ENCODE results near the gene OR52E1.
"Not testable (repeated sequence)": the region's sequence is repeated elsewhere in the genome, so short reads cannot be mapped to it uniquely, and the experiment has no call there.

Gene OR52E1

GRCh38 chr11:5046226-5046625 is 23.1 kb upstream of the OR52E1 start, which contains the start of gene OR52J3:
OR52J3 (plus strand) TSS chr11:5046526; CDS start chr11:5046526, 0 bp downstream.
- 92% methylated on average over 1 of the region's 1 CpG for WGBS (ENCODE audit: insufficient coverage)

GRCh38 chr11:5046754-5047330 is 22.5 kb upstream of the OR52E1 start:
- Histone ChIP-seq H3K4me3 (ENCODE audit: control insufficient read depth in 1 of 7, extremely low read depth in 1 of 7, insufficient read depth in 4 of 7, low read depth in 2 of 7, low read length in 6 of 7) (no peak overlapping the region), H3K9me3 (ENCODE audit: control extremely low read depth in 1 of 5, control insufficient read depth in 4 of 5, insufficient read depth in 2 of 5, low read depth in 1 of 5, low read length in 4 of 5) (no peaks in the 10 kb centered on the region), H3K27ac (ENCODE audit: insufficient read depth in 1 of 2, low read depth in 1 of 2, low read length in 2 of 2, poor library complexity in 1 of 2, severe bottlenecking in 2 of 2) (no peak overlapping the region), H3K27me3 (replicated peaks in 2 of 5; ENCODE audit: control insufficient read depth in 4 of 5, insufficient read depth in 5 of 5, low read length in 4 of 5) (no peaks in the 10 kb centered on the region), H3K36me3 (ENCODE audit: control insufficient read depth in 4 of 4, insufficient read depth in 4 of 4, low read length in 3 of 4) (no peaks in the 10 kb centered on the region), H3K4me1 (ENCODE audit: control extremely low read depth in 1 of 4, control insufficient read depth in 4 of 4, insufficient read depth in 4 of 4, low read length in 3 of 4) (no peaks in the 10 kb centered on the region)
- DNase-seq, result no peak
- 90% methylated on average over 9 of the region's 15 CpGs for WGBS (ENCODE audit: insufficient coverage)
- ChIA-PET CTCF (no interaction called here), POLR2A (no interaction called here)

More at GRCh38 chr11:5046226-5046625, 23.1 kb upstream of the OR52E1 start, which contains the start of gene OR52J3:
- CTCF ChIA-PET, result interaction anchor here (1.0 kb wide), 1 partner anchor 20 kb away, joined by 3 read pairs; no protein-coding TSS in a partner anchor
- Histone ChIP-seq H3K36me3 (ENCODE audit: control insufficient read depth in 4 of 4, insufficient read depth in 4 of 4, low read length in 3 of 4) (no peaks in the 10 kb centered on the region), H3K9me3 (ENCODE audit: control extremely low read depth in 1 of 5, control insufficient read depth in 4 of 5, insufficient read depth in 2 of 5, low read depth in 1 of 5, low read length in 4 of 5) (no peaks in the 10 kb centered on the region), H3K4me1 (ENCODE audit: control extremely low read depth in 1 of 4, control insufficient read depth in 4 of 4, insufficient read depth in 4 of 4, low read length in 3 of 4) (no peaks in the 10 kb centered on the region), H3K27ac (ENCODE audit: insufficient read depth in 1 of 2, low read depth in 1 of 2, low read length in 2 of 2, poor library complexity in 1 of 2, severe bottlenecking in 2 of 2) (no peak within 1 kb of the TSS), H3K4me3 (ENCODE audit: control insufficient read depth in 1 of 7, extremely low read depth in 1 of 7, insufficient read depth in 4 of 7, low read depth in 2 of 7, low read length in 6 of 7) (no peak within 1 kb of the TSS), H3K27me3 (replicated peaks in 2 of 5; ENCODE audit: control insufficient read depth in 4 of 5, insufficient read depth in 5 of 5, low read length in 4 of 5) (no peaks in the 10 kb centered on the region)
- POLR2A ChIA-PET, result no interaction called here
- no peak for DNase-seq

GRCh38 chr11:5058679-5059078 is 10.7 kb upstream of the OR52E1 start:
- H3K27me3 ChIP-seq (replicated peaks in 2 of 5; ENCODE audit: control insufficient read depth in 4 of 5, insufficient read depth in 5 of 5, low read length in 4 of 5); H3K27ac ChIP-seq (ENCODE audit: insufficient read depth in 1 of 2, low read depth in 1 of 2, low read length in 2 of 2, poor library complexity in 1 of 2, severe bottlenecking in 2 of 2); CTCF ChIA-PET; H3K4me3 ChIP-seq (ENCODE audit: control insufficient read depth in 1 of 7, extremely low read depth in 1 of 7, insufficient read depth in 4 of 7, low read depth in 2 of 7, low read length in 6 of 7); H3K36me3 ChIP-seq (ENCODE audit: control insufficient read depth in 4 of 4, insufficient read depth in 4 of 4, low read length in 3 of 4); DNase-seq; H3K4me1 ChIP-seq (ENCODE audit: control extremely low read depth in 1 of 4, control insufficient read depth in 4 of 4, insufficient read depth in 4 of 4, low read length in 3 of 4); H3K9me3 ChIP-seq (ENCODE audit: control extremely low read depth in 1 of 5, control insufficient read depth in 4 of 5, insufficient read depth in 2 of 5, low read depth in 1 of 5, low read length in 4 of 5); POLR2A ChIA-PET: not testable (repeated sequence)
- 80% methylated on average over 2 of the region's 5 CpGs for whole genome bisulfite sequencing (ENCODE audit: insufficient coverage)

GRCh38 chr11:5059391-5059790 is 10.0 kb upstream of the OR52E1 start, which contains the start of gene OR52E2:
OR52E2 (minus strand) TSS chr11:5059627; CDS start chr11:5059627, 0 bp downstream.
- H3K4me3 ChIP-seq (ENCODE audit: control insufficient read depth in 1 of 7, extremely low read depth in 1 of 7, insufficient read depth in 4 of 7, low read depth in 2 of 7, low read length in 6 of 7), result no peak within 1 kb of the TSS
- ChIA-PET POLR2A (no interaction called here), CTCF (no interaction called here)
- H3K4me1 ChIP-seq (ENCODE audit: control extremely low read depth in 1 of 4, control insufficient read depth in 4 of 4, insufficient read depth in 4 of 4, low read length in 3 of 4), result no peaks in the 10 kb centered on the region
- H3K9me3 ChIP-seq (ENCODE audit: control extremely low read depth in 1 of 5, control insufficient read depth in 4 of 5, insufficient read depth in 2 of 5, low read depth in 1 of 5, low read length in 4 of 5), result no peaks in the 10 kb centered on the region
- H3K27ac ChIP-seq (ENCODE audit: insufficient read depth in 1 of 2, low read depth in 1 of 2, low read length in 2 of 2, poor library complexity in 1 of 2, severe bottlenecking in 2 of 2), result no peak within 1 kb of the TSS
- WGBS (ENCODE audit: insufficient coverage), result 90% methylated on average over 2 of the region's 3 CpGs
- H3K36me3 ChIP-seq (ENCODE audit: control insufficient read depth in 4 of 4, insufficient read depth in 4 of 4, low read length in 3 of 4), result no peaks in the 10 kb centered on the region
- no peak for DNase-seq
- H3K27me3 ChIP-seq (replicated peaks in 2 of 5; ENCODE audit: control insufficient read depth in 4 of 5, insufficient read depth in 5 of 5, low read length in 4 of 5), result no peaks in the 10 kb centered on the region

- no peaks in the 10 kb centered on the region for H3K36me3 ChIP-seq (ENCODE audit: control insufficient read depth in 4 of 4, insufficient read depth in 4 of 4, low read length in 3 of 4)
- H3K27ac ChIP-seq (ENCODE audit: insufficient read depth in 1 of 2, low read depth in 1 of 2, low read length in 2 of 2, poor library complexity in 1 of 2, severe bottlenecking in 2 of 2), result no peak overlapping the region
- H3K27me3 ChIP-seq (replicated peaks in 2 of 5; ENCODE audit: control insufficient read depth in 4 of 5, insufficient read depth in 5 of 5, low read length in 4 of 5), result no peaks in the 10 kb centered on the region
- no peaks in the 10 kb centered on the region for H3K4me1 ChIP-seq (ENCODE audit: control extremely low read depth in 1 of 4, control insufficient read depth in 4 of 4, insufficient read depth in 4 of 4, low read length in 3 of 4)
- H3K4me3 ChIP-seq (ENCODE audit: control insufficient read depth in 1 of 7, extremely low read depth in 1 of 7, insufficient read depth in 4 of 7, low read depth in 2 of 7, low read length in 6 of 7), result no peak overlapping the region
- no peaks in the 10 kb centered on the region for H3K9me3 ChIP-seq (ENCODE audit: control extremely low read depth in 1 of 5, control insufficient read depth in 4 of 5, insufficient read depth in 2 of 5, low read depth in 1 of 5, low read length in 4 of 5)
- no peak for DNase-seq
- no CpG with 5 or more reads among the region's 1 CpG for WGBS (ENCODE audit: insufficient coverage)
- ChIA-PET CTCF (no interaction called here), POLR2A (no interaction called here)
Observed at GRCh38 chr11:5065027-5065426, 4.3 kb upstream of the OR52E1 start.

GRCh38 chr11:5071799-5072198 is 2.4 kb downstream of the OR52E1 start:
- CTCF ChIA-PET, result no interaction called here
- POLR2A ChIA-PET, result no interaction called here
- H3K4me3 ChIP-seq (ENCODE audit: control insufficient read depth in 1 of 7, extremely low read depth in 1 of 7, insufficient read depth in 4 of 7, low read depth in 2 of 7, low read length in 6 of 7), result no peak overlapping the region

GRCh38 chr11:5081405-5081804 is 12.0 kb downstream of the OR52E1 start:
- Histone ChIP-seq H3K4me1 (ENCODE audit: control extremely low read depth in 1 of 4, control insufficient read depth in 4 of 4, insufficient read depth in 4 of 4, low read length in 3 of 4) (no peaks in the 10 kb centered on the region), H3K36me3 (ENCODE audit: control insufficient read depth in 4 of 4, insufficient read depth in 4 of 4, low read length in 3 of 4) (no peaks in the 10 kb centered on the region), H3K9me3 (ENCODE audit: control extremely low read depth in 1 of 5, control insufficient read depth in 4 of 5, insufficient read depth in 2 of 5, low read depth in 1 of 5, low read length in 4 of 5) (no peaks in the 10 kb centered on the region), H3K4me3 (ENCODE audit: control insufficient read depth in 1 of 7, extremely low read depth in 1 of 7, insufficient read depth in 4 of 7, low read depth in 2 of 7, low read length in 6 of 7) (no peak overlapping the region), H3K27ac (ENCODE audit: insufficient read depth in 1 of 2, low read depth in 1 of 2, low read length in 2 of 2, poor library complexity in 1 of 2, severe bottlenecking in 2 of 2) (no peak overlapping the region), H3K27me3 (replicated peaks in 2 of 5; ENCODE audit: control insufficient read depth in 4 of 5, insufficient read depth in 5 of 5, low read length in 4 of 5) (no peaks in the 10 kb centered on the region)
- ChIA-PET CTCF (no interaction called here), POLR2A (no interaction called here)
- no peak for DNase-seq
- 60% methylated on average over 1 of the region's 2 CpGs for WGBS (ENCODE audit: insufficient coverage)

More at GRCh38 chr11:5071799-5072198, 2.4 kb downstream of the OR52E1 start:
- no peaks in the 10 kb centered on the region for H3K9me3 ChIP-seq (ENCODE audit: control extremely low read depth in 1 of 5, control insufficient read depth in 4 of 5, insufficient read depth in 2 of 5, low read depth in 1 of 5, low read length in 4 of 5)
- DNase-seq, result no peak
- 100% methylated on average over 2 of the region's 3 CpGs for WGBS (ENCODE audit: insufficient coverage)
- no peaks in the 10 kb centered on the region for H3K36me3 ChIP-seq (ENCODE audit: control insufficient read depth in 4 of 4, insufficient read depth in 4 of 4, low read length in 3 of 4)
- H3K27me3 ChIP-seq (replicated peaks in 2 of 5; ENCODE audit: control insufficient read depth in 4 of 5, insufficient read depth in 5 of 5, low read length in 4 of 5), result no peaks in the 10 kb centered on the region
- H3K4me1 ChIP-seq (ENCODE audit: control extremely low read depth in 1 of 4, control insufficient read depth in 4 of 4, insufficient read depth in 4 of 4, low read length in 3 of 4), result no peaks in the 10 kb centered on the region
- no peak overlapping the region for H3K27ac ChIP-seq (ENCODE audit: insufficient read depth in 1 of 2, low read depth in 1 of 2, low read length in 2 of 2, poor library complexity in 1 of 2, severe bottlenecking in 2 of 2)

Data from common myeloid progenitor, CD34-positive (primary cell).